Measurements from ENCODE around the gene AARS2.

GRCh38 chr6:44284121-44284520, 29.0 kb downstream of the AARS2 start:
- TF ChIP-seq, protein P1, sequence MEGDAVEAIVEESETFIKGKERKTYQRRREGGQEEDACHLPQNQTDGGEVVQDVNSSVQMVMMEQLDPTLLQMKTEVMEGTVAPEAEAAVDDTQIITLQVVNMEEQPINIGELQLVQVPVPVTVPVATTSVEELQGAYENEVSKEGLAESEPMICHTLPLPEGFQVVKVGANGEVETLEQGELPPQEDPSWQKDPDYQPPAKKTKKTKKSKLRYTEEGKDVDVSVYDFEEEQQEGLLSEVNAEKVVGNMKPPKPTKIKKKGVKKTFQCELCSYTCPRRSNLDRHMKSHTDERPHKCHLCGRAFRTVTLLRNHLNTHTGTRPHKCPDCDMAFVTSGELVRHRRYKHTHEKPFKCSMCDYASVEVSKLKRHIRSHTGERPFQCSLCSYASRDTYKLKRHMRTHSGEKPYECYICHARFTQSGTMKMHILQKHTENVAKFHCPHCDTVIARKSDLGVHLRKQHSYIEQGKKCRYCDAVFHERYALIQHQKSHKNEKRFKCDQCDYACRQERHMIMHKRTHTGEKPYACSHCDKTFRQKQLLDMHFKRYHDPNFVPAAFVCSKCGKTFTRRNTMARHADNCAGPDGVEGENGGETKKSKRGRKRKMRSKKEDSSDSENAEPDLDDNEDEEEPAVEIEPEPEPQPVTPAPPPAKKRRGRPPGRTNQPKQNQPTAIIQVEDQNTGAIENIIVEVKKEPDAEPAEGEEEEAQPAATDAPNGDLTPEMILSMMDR (IDR thresholded peaks at IDR 0.05) = no peak
- TF ChIP-seq POLR2A (IDR thresholded peaks at IDR 0.05) = no peak

Data from adrenal gland (tissue), 5 donors.